Type B pancreatic cell (in vitro differentiated cells): Measurements from ENCODE around the gene CREB3. TPM values are rescaled to one million over a fixed set of nuclear protein-coding genes. Genes with fewer than 3 reads are reported as not detected.

Source experiments
- DNase-seq: peaks from one replicate; pipeline ENCODE4 v3.0.0; 2021; ENCODE audit warnings: mixed read lengths; ENCODE audit not compliant: unreplicated experiment; ENCODE audit errors: extremely low spot score
- H3K27ac Mint-ChIP-seq: 2 replicates; pipeline ENCODE4 v1.8.0; 2021; ENCODE audit warnings: mild to moderate bottlenecking, mixed read lengths
- H3K27me3 Mint-ChIP-seq: 2 replicates; pipeline ENCODE4 v1.8.0; 2021; ENCODE audit warnings: mixed read lengths
- H3K36me3 Mint-ChIP-seq: 2 replicates; pipeline ENCODE4 v1.8.0; 2021; ENCODE audit warnings: mixed read lengths
- H3K4me1 Mint-ChIP-seq: one replicate; pipeline ENCODE4 v1.8.0; 2021; ENCODE audit warnings: mixed read lengths; ENCODE audit not compliant: unreplicated experiment
- H3K4me3 Mint-ChIP-seq: 2 replicates; pipeline ENCODE4 v1.8.0; 2021; ENCODE audit warnings: mild to moderate bottlenecking, mixed read lengths
- H3K9me3 Mint-ChIP-seq: 2 replicates; pipeline ENCODE4 v1.8.0; 2021; ENCODE audit warnings: mixed read lengths
- CTCF ChIP-seq: fragments of 200-600 bp; sonication (generic); conservative IDR thresholded peaks from 2 replicates; pipeline ENCODE4 v1.5.0; 2021; ENCODE audit warnings: antibody characterized with exemption, mild to moderate bottlenecking
- microRNA-seq: library from miRNA; unstranded; fragments of <30 nt; microRNA quantifications from one replicate; pipeline ENCODE4, GENCODE V29; 2020
- total RNA-seq: library from RNA; stranded (reverse); gene quantifications from 2 replicates; pipeline ENCODE4 v1.2.1, GENCODE V29; 2021; ENCODE audit warnings: low replicate concordance

CREB3 gene
- total RNA-seq, 1 donor from 2014 or later = 29.1 TPM

- no peak overlapping the region for H3K27ac Mint-ChIP-seq
- H3K27me3 Mint-ChIP-seq = no peaks in the 10 kb centered on the region
- TF ChIP-seq CTCF = no peak
- no peaks in the 10 kb centered on the region for H3K4me1 Mint-ChIP-seq
- H3K36me3 Mint-ChIP-seq = no peaks in the 10 kb centered on the region
- DNase-seq = no peak
- H3K4me3 Mint-ChIP-seq = no peak overlapping the region
- no peaks in the 10 kb centered on the region for H3K9me3 Mint-ChIP-seq
Observed at GRCh38 chr9:35781066-35781465, 48.6 kb downstream of the CREB3 start.

GRCh38 chr9:35783418-35783817, 51.0 kb downstream of the CREB3 start:
- H3K27me3 Mint-ChIP-seq = no peaks in the 10 kb centered on the region
- no peak for TF ChIP-seq CTCF
- H3K36me3 Mint-ChIP-seq = peaks cover 4% of the 10 kb centered on the region
- no peaks in the 10 kb centered on the region for H3K9me3 Mint-ChIP-seq
- DNase-seq = no peak
- no peaks in the 10 kb centered on the region for H3K4me1 Mint-ChIP-seq
- no peak overlapping the region for H3K4me3 Mint-ChIP-seq
- H3K27ac Mint-ChIP-seq = no peak overlapping the region

Small RNAs within 50 kb of the gene (microRNA-seq; reads per million reads assigned to microRNA genes)
- not detected for gene MIR6852
- not detected for gene MIR6853

Other genes starting within 250 kb of the CREB3 start
- gene RUSC2, start 242.6 kb upstream of the CREB3 start, total RNA-seq = 6.3 and 22.1 TPM in 2 replicates
- gene TESK1, start 127.4 kb upstream of the CREB3 start, total RNA-seq = 30.6 and 42.4 TPM in 2 replicates
- 1.5 and 2.8 TPM in 2 replicates for gene CD72, start 114.3 kb upstream of the CREB3 start, total RNA-seq
- not detected in 2 replicates for gene SIT1, start 81.7 kb upstream of the CREB3 start, total RNA-seq
- gene RMRP, start 74.6 kb upstream of the CREB3 start, total RNA-seq = 16,039 and 18,328 TPM in 2 replicates
- gene CCDC107, start 74.4 kb upstream of the CREB3 start, total RNA-seq = 15.6 and 17.2 TPM in 2 replicates
- gene ARHGEF39, start 67.5 kb upstream of the CREB3 start, total RNA-seq = 7.1 and 14.2 TPM in 2 replicates
- gene CA9, start 58.7 kb upstream of the CREB3 start, total RNA-seq = 1.5 TPM in 1 of 2 replicates, not detected in the other
- gene TPM2, start 42.7 kb upstream of the CREB3 start, total RNA-seq = 17.7 and 241 TPM in 2 replicates
- 136 and 164 TPM in 2 replicates for gene TLN1, start 471 bp upstream of the CREB3 start, total RNA-seq
- gene GBA2, start 16.6 kb downstream of the CREB3 start, total RNA-seq = 100 and 103 TPM in 2 replicates
- 35.0 and 35.7 TPM in 2 replicates for gene RGP1, start 16.6 kb downstream of the CREB3 start, total RNA-seq
- gene MSMP, start 21.6 kb downstream of the CREB3 start, total RNA-seq = not detected in 2 replicates
- 4.2 and 23.3 TPM in 2 replicates for gene NPR2, start 58.9 kb downstream of the CREB3 start, total RNA-seq
- 0.71 and 14.2 TPM in 2 replicates for gene SPAG8, start 79.6 kb downstream of the CREB3 start, total RNA-seq
- 41.7 and 51.1 TPM in 2 replicates for gene HINT2, start 82.4 kb downstream of the CREB3 start, total RNA-seq
- 1.1 TPM in 1 of 2 replicates, not detected in the other for gene FAM221B, start 96.1 kb downstream of the CREB3 start, total RNA-seq
- 13.8 and 27.2 TPM in 2 replicates for gene TMEM8B, start 96.6 kb downstream of the CREB3 start, total RNA-seq
- gene OR13J1, start 137.7 kb downstream of the CREB3 start, total RNA-seq = not detected in 2 replicates
- gene HRCT1, start 173.5 kb downstream of the CREB3 start, total RNA-seq = 0.40 TPM in 1 of 2 replicates, not detected in the other
- not detected in 2 replicates for gene SPAAR, start 176.8 kb downstream of the CREB3 start, total RNA-seq
- gene OR2S2, start 225.5 kb downstream of the CREB3 start, total RNA-seq = not detected in 2 replicates